NOMO-1 treated with dmso at 0.1 percent for 144 hours (cell line): ENCODE data around the gene ELOVL5.
"Not testable (repeated sequence)": the region's sequence is repeated elsewhere in the genome, so short reads cannot be mapped to it uniquely, and the experiment has no call there.

Source experiments
- DNase-seq: peaks from one replicate; lab custom pipeline; 2025; ENCODE audit not compliant: unreplicated experiment; lab: John Stamatoyannopoulos, UW

The ELOVL5 gene

GRCh38 chr6:53330137-53330536 lies 18.6 kb downstream of the ELOVL5 start:
- DNase-seq, result no peak

- no peak for DNase-seq
Observed at GRCh38 chr6:53328375-53328774, 20.4 kb downstream of the ELOVL5 start.

- no peak for DNase-seq
Observed at GRCh38 chr6:53327017-53327395, 21.7 kb downstream of the ELOVL5 start.

- DNase-seq, result no peak
Observed at GRCh38 chr6:53326372-53327016, 22.3 kb downstream of the ELOVL5 start.

- DNase-seq, result no peak
Observed at GRCh38 chr6:53325785-53326184, 23.0 kb downstream of the ELOVL5 start.

GRCh38 chr6:53322188-53323029 lies 26.3 kb downstream of the ELOVL5 start:
- DNase-seq, result no peak

- DNase-seq, result no peak
Observed at GRCh38 chr6:53321701-53322100, 27.0 kb downstream of the ELOVL5 start.

- no peak for DNase-seq
Observed at GRCh38 chr6:53320964-53321363, 27.8 kb downstream of the ELOVL5 start.

GRCh38 chr6:53318429-53318828 lies 30.3 kb downstream of the ELOVL5 start:
- no peak for DNase-seq

- DNase-seq, result no peak
Observed at GRCh38 chr6:53317861-53318260, 30.9 kb downstream of the ELOVL5 start.

GRCh38 chr6:53317299-53317698 lies 31.5 kb downstream of the ELOVL5 start:
- DNase-seq, result not testable (repeated sequence)

GRCh38 chr6:53316142-53316541 lies 32.6 kb downstream of the ELOVL5 start:
- DNase-seq, result no peak

- DNase-seq, result no peak
Observed at GRCh38 chr6:53315086-53315724, 33.5 kb downstream of the ELOVL5 start.

- no peak for DNase-seq
Observed at GRCh38 chr6:53313784-53314400, 34.9 kb downstream of the ELOVL5 start.

GRCh38 chr6:53312355-53312754 lies 36.4 kb downstream of the ELOVL5 start:
- DNase-seq, result no peak

- DNase-seq, result no peak
Observed at GRCh38 chr6:53311586-53311935, 37.2 kb downstream of the ELOVL5 start.

- DNase-seq, result no peak
Observed at GRCh38 chr6:53310771-53311585, 37.8 kb downstream of the ELOVL5 start.

- peak; percentile 30 for DNase-seq
Observed at GRCh38 chr6:53309901-53310300, 38.8 kb downstream of the ELOVL5 start.

- no peak for DNase-seq
Observed at GRCh38 chr6:53309059-53309900, 39.5 kb downstream of the ELOVL5 start.

- DNase-seq, result no peak
Observed at GRCh38 chr6:53306819-53307347, 41.9 kb downstream of the ELOVL5 start.
